HFF-Myc (cell line): ENCODE results near the gene MFNG.

ENCODE experiments used
- DNase-seq: peaks from one replicate; pipeline ENCODE4 v3.0.0-alpha.2; 2011; ENCODE audit warnings: low read depth; ENCODE audit errors: extremely low read depth
- H3K4me3 ChIP-seq: replicated peaks from 2 replicates; pipeline ENCODE4 v1.5.1; 2011; ENCODE audit warnings: low read depth, mild to moderate bottlenecking, control low read depth, low read length
- TF ChIP-seq, protein P1 (sequence below): IDR thresholded peaks from 2 replicates; pipeline ENCODE4 v1.5.1; 2012; ENCODE audit warnings: mild to moderate bottlenecking, low read depth, low read length, control low read depth; ENCODE audit errors: missing control alignments

MFNG gene

DNA sequence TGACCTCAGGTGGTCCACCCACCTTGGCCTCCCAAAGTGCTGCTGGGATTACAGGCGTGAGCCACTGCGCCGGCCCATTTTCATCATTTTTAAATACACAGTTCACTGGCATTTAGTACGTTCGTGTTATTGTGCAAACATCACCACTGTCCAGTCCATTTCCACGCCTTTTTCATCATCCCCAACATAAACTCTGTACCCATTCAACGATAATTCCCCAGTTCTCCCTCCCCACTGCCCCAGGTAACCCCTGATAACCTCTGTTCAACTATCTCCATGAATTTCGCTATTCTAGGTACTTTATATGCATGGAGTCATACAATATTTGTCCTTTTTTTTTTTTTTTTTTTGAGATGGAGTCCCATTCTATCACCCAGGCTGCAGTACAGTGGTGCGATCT lies 40.7 kb downstream of the MFNG start:
- TF ChIP-seq, protein P1, sequence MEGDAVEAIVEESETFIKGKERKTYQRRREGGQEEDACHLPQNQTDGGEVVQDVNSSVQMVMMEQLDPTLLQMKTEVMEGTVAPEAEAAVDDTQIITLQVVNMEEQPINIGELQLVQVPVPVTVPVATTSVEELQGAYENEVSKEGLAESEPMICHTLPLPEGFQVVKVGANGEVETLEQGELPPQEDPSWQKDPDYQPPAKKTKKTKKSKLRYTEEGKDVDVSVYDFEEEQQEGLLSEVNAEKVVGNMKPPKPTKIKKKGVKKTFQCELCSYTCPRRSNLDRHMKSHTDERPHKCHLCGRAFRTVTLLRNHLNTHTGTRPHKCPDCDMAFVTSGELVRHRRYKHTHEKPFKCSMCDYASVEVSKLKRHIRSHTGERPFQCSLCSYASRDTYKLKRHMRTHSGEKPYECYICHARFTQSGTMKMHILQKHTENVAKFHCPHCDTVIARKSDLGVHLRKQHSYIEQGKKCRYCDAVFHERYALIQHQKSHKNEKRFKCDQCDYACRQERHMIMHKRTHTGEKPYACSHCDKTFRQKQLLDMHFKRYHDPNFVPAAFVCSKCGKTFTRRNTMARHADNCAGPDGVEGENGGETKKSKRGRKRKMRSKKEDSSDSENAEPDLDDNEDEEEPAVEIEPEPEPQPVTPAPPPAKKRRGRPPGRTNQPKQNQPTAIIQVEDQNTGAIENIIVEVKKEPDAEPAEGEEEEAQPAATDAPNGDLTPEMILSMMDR, result no peak
- no peak overlapping the region for H3K4me3 ChIP-seq
- no peak for DNase-seq

- TF ChIP-seq, protein P1, result no peak
- H3K4me3 ChIP-seq, result no peak overlapping the region
- DNase-seq, result no peak
These were observed 42.2 kb downstream of the MFNG start for GRCh38 chr22:37443977-37444376.

GRCh38 chr22:37443086-37443485 lies 43.1 kb downstream of the MFNG start:
- TF ChIP-seq, protein P1, result no peak
- no peak for DNase-seq
- H3K4me3 ChIP-seq, result no peak overlapping the region

GRCh38 chr22:37442537-37442936 lies 43.6 kb downstream of the MFNG start:
- no peak overlapping the region for H3K4me3 ChIP-seq
- DNase-seq, result no peak
- TF ChIP-seq, protein P1, result no peak

- DNase-seq, result no peak
- TF ChIP-seq, protein P1, result no peak
- H3K4me3 ChIP-seq, result no peak overlapping the region
These were observed 44.0 kb downstream of the MFNG start for GRCh38 chr22:37442135-37442534.

DNA sequence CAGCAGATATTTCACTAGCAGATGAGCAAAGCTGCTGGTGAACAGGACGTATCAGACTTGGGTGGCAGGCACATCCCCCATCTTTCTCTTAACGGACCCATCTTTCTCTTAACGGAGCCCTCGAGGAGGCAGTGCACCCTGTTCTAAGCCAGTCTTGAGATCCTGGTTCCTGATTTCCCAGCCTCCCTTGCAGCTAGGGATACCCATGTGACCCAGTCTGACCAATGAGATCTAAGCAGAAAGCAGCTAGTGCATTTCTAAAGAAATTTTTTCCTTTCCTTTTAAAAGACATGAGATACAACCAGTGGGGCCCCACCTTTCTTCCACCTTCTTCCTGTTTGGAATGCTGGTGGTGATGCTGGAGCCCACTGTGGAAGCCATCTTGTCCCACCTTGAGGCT lies 45.3 kb downstream of the MFNG start:
- DNase-seq, result no peak
- TF ChIP-seq, protein P1, result no peak
- H3K4me3 ChIP-seq, result no peak overlapping the region

- TF ChIP-seq, protein P1, result no peak
- no peak overlapping the region for H3K4me3 ChIP-seq
- no peak for DNase-seq
These were observed 46.8 kb downstream of the MFNG start for GRCh38 chr22:37439347-37439746.
